ENCODE results near the gene KLK14. TPM values are rescaled to one million over a fixed set of nuclear protein-coding genes. Genes with fewer than 3 reads are reported as not detected.

Gene KLK14
- total and polyA plus RNA-seq, 2 experiments from 2014 or later: not detected

GRCh38 chr19:51079481-51080110, 3.1 kb downstream of the KLK14 start:
- 52 to 61% methylated on average over 25 of the region's 27 CpGs for WGBS, 2 experiments (ENCODE audit: low coverage in 1 of 2, low lambda C conversion rate in 2 of 2, missing lambda C conversion rate in 2 of 2)
- H2AFZ ChIP-seq: no peak overlapping the region
- no peak overlapping the region for H3K4me3 ChIP-seq
- no peaks in the 10 kb centered on the region for H3K27me3 ChIP-seq (replicated peaks; ENCODE audit: insufficient read depth)
- H3K36me3 ChIP-seq (ENCODE audit: low read depth): no peaks in the 10 kb centered on the region
- H3K9ac ChIP-seq: no peak overlapping the region
- H3K9me3 ChIP-seq (ENCODE audit: low read depth): no peaks in the 10 kb centered on the region
- no peaks in the 10 kb centered on the region for H3K4me1 ChIP-seq (ENCODE audit: insufficient read depth)
- H4K20me1 ChIP-seq (ENCODE audit: insufficient read depth): no peaks in the 10 kb centered on the region
- H3K9me2 ChIP-seq (ENCODE audit: insufficient read depth): no peaks in the 10 kb centered on the region
- DNase-seq: no peak
- no peak overlapping the region for H3K4me2 ChIP-seq (ENCODE audit: unreplicated experiment)
- in situ Hi-C loops (cut with MboI): no loop called here
- no peak overlapping the region for H3K27ac ChIP-seq
- H3F3A ChIP-seq (ENCODE audit: insufficient read depth): no peaks in the 10 kb centered on the region
- no peaks in the 10 kb centered on the region for H3K79me2 ChIP-seq (ENCODE audit: insufficient read depth)
- TF ChIP-seq EZH2 (IDR thresholded peaks at IDR 0.05; ENCODE audit: insufficient read depth, poor library complexity, severe bottlenecking) (no peak), EZH2phosphoT487 (IDR thresholded peaks at IDR 0.05; ENCODE audit: insufficient read depth, low read depth) (no peak)

- 58 to 71% methylated on average over 5 to 6 of the region's 6 CpGs for WGBS, 2 experiments (ENCODE audit: low coverage in 1 of 2, low lambda C conversion rate in 2 of 2, missing lambda C conversion rate in 2 of 2)
- H4K20me1 ChIP-seq (ENCODE audit: insufficient read depth): no peaks in the 10 kb centered on the region
- no peaks in the 10 kb centered on the region for H3K4me1 ChIP-seq (ENCODE audit: insufficient read depth)
- no peak overlapping the region for H3K4me3 ChIP-seq
- TF ChIP-seq EZH2 (IDR thresholded peaks at IDR 0.05; ENCODE audit: insufficient read depth, poor library complexity, severe bottlenecking) (no peak), EZH2phosphoT487 (IDR thresholded peaks at IDR 0.05; ENCODE audit: insufficient read depth, low read depth) (no peak)
- DNase-seq: no peak
- no peaks in the 10 kb centered on the region for H3K9me2 ChIP-seq (ENCODE audit: insufficient read depth)
- no peaks in the 10 kb centered on the region for H3K36me3 ChIP-seq (ENCODE audit: low read depth)
- no peaks in the 10 kb centered on the region for H3K27me3 ChIP-seq (replicated peaks; ENCODE audit: insufficient read depth)
- H3K27ac ChIP-seq: no peak overlapping the region
- no peaks in the 10 kb centered on the region for H3F3A ChIP-seq (ENCODE audit: insufficient read depth)
- H3K4me2 ChIP-seq (ENCODE audit: unreplicated experiment): no peak overlapping the region
- H3K9ac ChIP-seq: no peak overlapping the region
- H3K9me3 ChIP-seq (ENCODE audit: low read depth): no peaks in the 10 kb centered on the region
- no peaks in the 10 kb centered on the region for H3K79me2 ChIP-seq (ENCODE audit: insufficient read depth)
- H2AFZ ChIP-seq: no peak overlapping the region
- in situ Hi-C loops (cut with MboI): no loop called here
These were observed 4.0 kb downstream of the KLK14 start for GRCh38 chr19:51078731-51079130.

DNA sequence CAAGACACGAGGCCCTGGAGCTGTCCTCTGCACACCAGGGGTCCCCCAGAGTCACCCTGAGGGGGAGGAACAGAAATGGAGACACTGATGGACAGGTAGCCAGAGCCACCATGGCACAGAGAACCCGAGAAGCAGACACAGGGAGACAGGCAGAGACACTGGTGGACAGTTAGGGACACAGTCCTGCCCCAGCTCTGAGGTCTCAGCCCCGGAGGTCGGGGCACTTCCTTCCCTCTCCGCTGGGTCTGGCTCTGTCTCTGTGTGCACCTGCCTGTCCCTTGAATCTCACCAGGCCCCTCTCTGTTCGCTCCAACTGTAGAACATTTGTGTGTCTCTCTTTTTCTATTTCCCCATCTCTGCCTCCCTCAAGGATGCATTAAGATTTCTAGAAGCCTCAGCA, 4.6 kb downstream of the KLK14 start:
- Histone ChIP-seq H3K79me2 (ENCODE audit: insufficient read depth) (no peaks in the 10 kb centered on the region), H3K4me2 (ENCODE audit: unreplicated experiment) (no peak overlapping the region), H3K27ac (no peak overlapping the region), H3K9ac (no peak overlapping the region), H3K27me3 (replicated peaks; ENCODE audit: insufficient read depth) (no peaks in the 10 kb centered on the region), H3F3A (ENCODE audit: insufficient read depth) (no peaks in the 10 kb centered on the region), H2AFZ (no peak overlapping the region), H3K9me2 (ENCODE audit: insufficient read depth) (no peaks in the 10 kb centered on the region), H4K20me1 (ENCODE audit: insufficient read depth) (no peaks in the 10 kb centered on the region), H3K4me1 (ENCODE audit: insufficient read depth) (no peaks in the 10 kb centered on the region), H3K9me3 (ENCODE audit: low read depth) (no peaks in the 10 kb centered on the region), H3K4me3 (no peak overlapping the region), H3K36me3 (ENCODE audit: low read depth) (no peaks in the 10 kb centered on the region)
- in situ Hi-C loops (cut with MboI): no loop called here
- WGBS, 2 experiments (ENCODE audit: low coverage in 1 of 2, low lambda C conversion rate in 2 of 2, missing lambda C conversion rate in 2 of 2): 44 to 50% methylated on average over 5 to 6 of the region's 6 CpGs
- TF ChIP-seq EZH2 (IDR thresholded peaks at IDR 0.05; ENCODE audit: insufficient read depth, poor library complexity, severe bottlenecking) (no peak), EZH2phosphoT487 (IDR thresholded peaks at IDR 0.05; ENCODE audit: insufficient read depth, low read depth) (no peak)
- DNase-seq: no peak

DNA sequence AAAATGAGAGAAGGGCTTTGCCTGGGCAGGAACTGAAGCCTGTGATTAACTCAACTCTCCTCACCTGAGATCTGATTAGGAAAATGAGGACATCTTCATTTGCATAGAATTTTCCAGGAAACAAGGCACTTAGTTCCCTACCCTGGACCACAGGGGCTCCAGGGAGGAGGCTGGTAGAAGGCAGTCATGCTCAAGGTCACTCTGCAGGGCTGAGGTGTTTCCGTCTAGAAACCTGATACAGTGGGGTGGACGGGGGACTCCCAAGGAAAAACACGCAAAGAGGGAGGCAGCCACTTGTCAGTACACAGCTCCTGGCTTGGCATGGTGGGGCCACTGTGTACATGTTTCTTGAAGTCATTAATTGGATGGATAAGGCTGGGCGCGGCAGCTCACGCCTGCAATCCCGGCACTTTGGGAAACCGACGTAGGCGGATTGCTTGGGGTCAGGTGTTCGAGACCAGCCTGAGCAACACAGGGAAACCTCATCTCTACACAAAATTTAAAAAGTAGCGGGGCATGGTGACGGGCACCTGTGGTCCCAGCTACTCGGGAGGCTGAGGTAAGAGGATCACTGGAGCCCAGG, 6.0 kb downstream of the KLK14 start:
- TF ChIP-seq EZH2phosphoT487 (IDR thresholded peaks at IDR 0.05; ENCODE audit: insufficient read depth, low read depth) (no peak), EZH2 (IDR thresholded peaks at IDR 0.05; ENCODE audit: insufficient read depth, poor library complexity, severe bottlenecking) (no peak)
- in situ Hi-C loops (cut with MboI): no loop called here

More for the DNA sequence above, 6.0 kb downstream of the KLK14 start:
- WGBS, 2 experiments (ENCODE audit: low coverage in 1 of 2, low lambda C conversion rate in 2 of 2, missing lambda C conversion rate in 2 of 2): 57 to 61% methylated on average over 14 of the region's 14 CpGs
- DNase-seq: no peak
- Histone ChIP-seq H3K27me3 (replicated peaks; ENCODE audit: insufficient read depth) (no peaks in the 10 kb centered on the region), H4K20me1 (ENCODE audit: insufficient read depth) (no peaks in the 10 kb centered on the region), H3K4me3 (no peak overlapping the region), H3K9me3 (ENCODE audit: low read depth) (no peaks in the 10 kb centered on the region), H3K27ac (no peak overlapping the region), H2AFZ (no peak overlapping the region), H3F3A (ENCODE audit: insufficient read depth) (no peaks in the 10 kb centered on the region), H3K4me1 (ENCODE audit: insufficient read depth) (no peaks in the 10 kb centered on the region), H3K9me2 (ENCODE audit: insufficient read depth) (no peaks in the 10 kb centered on the region), H3K79me2 (ENCODE audit: insufficient read depth) (no peaks in the 10 kb centered on the region), H3K4me2 (ENCODE audit: unreplicated experiment) (no peak overlapping the region), H3K36me3 (ENCODE audit: low read depth) (no peaks in the 10 kb centered on the region), H3K9ac (no peak overlapping the region)
